Measurements from ENCODE around the gene MYBPC1.

DNA sequence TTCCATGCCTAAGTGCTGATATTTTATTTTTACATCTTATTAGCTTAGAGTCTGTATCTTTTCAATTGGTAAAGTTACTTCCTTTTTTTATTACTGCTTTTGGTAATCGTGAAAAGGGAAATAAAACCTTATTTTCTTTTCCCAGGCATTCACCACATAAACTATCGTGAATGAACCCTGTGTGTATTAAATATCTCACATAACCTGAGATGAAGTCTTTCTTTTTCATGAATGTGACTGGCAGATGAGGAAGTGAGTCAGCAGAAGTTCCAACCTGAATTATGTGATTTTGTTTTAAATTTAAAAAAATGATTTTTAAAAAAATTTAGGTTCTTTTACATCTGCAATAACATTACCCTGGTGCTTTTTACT is 26.0 kb downstream of the MYBPC1 start:
- TF ChIP-seq, protein P1, sequence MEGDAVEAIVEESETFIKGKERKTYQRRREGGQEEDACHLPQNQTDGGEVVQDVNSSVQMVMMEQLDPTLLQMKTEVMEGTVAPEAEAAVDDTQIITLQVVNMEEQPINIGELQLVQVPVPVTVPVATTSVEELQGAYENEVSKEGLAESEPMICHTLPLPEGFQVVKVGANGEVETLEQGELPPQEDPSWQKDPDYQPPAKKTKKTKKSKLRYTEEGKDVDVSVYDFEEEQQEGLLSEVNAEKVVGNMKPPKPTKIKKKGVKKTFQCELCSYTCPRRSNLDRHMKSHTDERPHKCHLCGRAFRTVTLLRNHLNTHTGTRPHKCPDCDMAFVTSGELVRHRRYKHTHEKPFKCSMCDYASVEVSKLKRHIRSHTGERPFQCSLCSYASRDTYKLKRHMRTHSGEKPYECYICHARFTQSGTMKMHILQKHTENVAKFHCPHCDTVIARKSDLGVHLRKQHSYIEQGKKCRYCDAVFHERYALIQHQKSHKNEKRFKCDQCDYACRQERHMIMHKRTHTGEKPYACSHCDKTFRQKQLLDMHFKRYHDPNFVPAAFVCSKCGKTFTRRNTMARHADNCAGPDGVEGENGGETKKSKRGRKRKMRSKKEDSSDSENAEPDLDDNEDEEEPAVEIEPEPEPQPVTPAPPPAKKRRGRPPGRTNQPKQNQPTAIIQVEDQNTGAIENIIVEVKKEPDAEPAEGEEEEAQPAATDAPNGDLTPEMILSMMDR (IDR thresholded peaks at IDR 0.05) = no peak
- no peak for TF ChIP-seq POLR2AphosphoS5 (IDR thresholded peaks at IDR 0.05; ENCODE audit: low read depth, low read length)
- TF ChIP-seq, protein P2, sequence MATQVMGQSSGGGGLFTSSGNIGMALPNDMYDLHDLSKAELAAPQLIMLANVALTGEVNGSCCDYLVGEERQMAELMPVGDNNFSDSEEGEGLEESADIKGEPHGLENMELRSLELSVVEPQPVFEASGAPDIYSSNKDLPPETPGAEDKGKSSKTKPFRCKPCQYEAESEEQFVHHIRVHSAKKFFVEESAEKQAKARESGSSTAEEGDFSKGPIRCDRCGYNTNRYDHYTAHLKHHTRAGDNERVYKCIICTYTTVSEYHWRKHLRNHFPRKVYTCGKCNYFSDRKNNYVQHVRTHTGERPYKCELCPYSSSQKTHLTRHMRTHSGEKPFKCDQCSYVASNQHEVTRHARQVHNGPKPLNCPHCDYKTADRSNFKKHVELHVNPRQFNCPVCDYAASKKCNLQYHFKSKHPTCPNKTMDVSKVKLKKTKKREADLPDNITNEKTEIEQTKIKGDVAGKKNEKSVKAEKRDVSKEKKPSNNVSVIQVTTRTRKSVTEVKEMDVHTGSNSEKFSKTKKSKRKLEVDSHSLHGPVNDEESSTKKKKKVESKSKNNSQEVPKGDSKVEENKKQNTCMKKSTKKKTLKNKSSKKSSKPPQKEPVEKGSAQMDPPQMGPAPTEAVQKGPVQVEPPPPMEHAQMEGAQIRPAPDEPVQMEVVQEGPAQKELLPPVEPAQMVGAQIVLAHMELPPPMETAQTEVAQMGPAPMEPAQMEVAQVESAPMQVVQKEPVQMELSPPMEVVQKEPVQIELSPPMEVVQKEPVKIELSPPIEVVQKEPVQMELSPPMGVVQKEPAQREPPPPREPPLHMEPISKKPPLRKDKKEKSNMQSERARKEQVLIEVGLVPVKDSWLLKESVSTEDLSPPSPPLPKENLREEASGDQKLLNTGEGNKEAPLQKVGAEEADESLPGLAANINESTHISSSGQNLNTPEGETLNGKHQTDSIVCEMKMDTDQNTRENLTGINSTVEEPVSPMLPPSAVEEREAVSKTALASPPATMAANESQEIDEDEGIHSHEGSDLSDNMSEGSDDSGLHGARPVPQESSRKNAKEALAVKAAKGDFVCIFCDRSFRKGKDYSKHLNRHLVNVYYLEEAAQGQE (IDR thresholded peaks at IDR 0.05; ENCODE audit: insufficient read depth in 1 of 2, low read depth in 2 of 2, low read length in 1 of 2) = no peak

Data from Panc1 (cell line).